B cell (primary cell): ENCODE measurements around the gene KLRC3. TPM values are rescaled to one million over a fixed set of nuclear protein-coding genes. Genes with fewer than 3 reads are reported as not detected.

Experiments used
- ATAC-seq: fragments of 200-7000 bp; cut with Tn5 transposase; one replicate; pipeline ENCODE4 v1.10.0; 2021; ENCODE audit warnings: low read depth, mild to moderate bottlenecking, moderate number of reproducible peaks, moderate library complexity
- CTCF ChIA-PET: fragments of 350-600 bp; sonication (Branson Sonifier 250); formaldehyde crosslinking; loops from one replicate; lab custom pipeline; 2021; ENCODE audit warnings: antibody characterized with exemption, inconsistent platforms; lab: Charles Lee
- POLR2A ChIA-PET: fragments of 350-600 bp; sonication (Branson Sonifier 250); formaldehyde crosslinking; loops from one replicate; lab custom pipeline; 2021; ENCODE audit warnings: antibody characterized with exemption; lab: Charles Lee
- DNase-seq: peaks from one replicate; pipeline ENCODE4 v3.0.0; 2013
- H2AFZ ChIP-seq: 2 replicates; pipeline ENCODE4 v1.6.1; 2012; ENCODE audit warnings: mild to moderate bottlenecking, low read depth, low read length; ENCODE audit not compliant: insufficient read depth, poor library complexity, severe bottlenecking
- H3K27ac ChIP-seq, 2 donors: 1 replicate in 1 of 2; 2 replicates in 1 of 2; pipeline ENCODE4 v1.5.1; 2012 to 2013; ENCODE audit warnings: low read length in 2 of 2, mild to moderate bottlenecking in 2 of 2, moderate library complexity in 1 of 2
- H3K27me3 ChIP-seq, 4 experiments: fragments of 200-600 bp in 1 of 4; sonication (generic) in 1 of 4; replicated peaks in 1 of 4; 1 replicate in 2 of 4; 2 replicates in 2 of 4; pipeline versions ENCODE4 v1.6.1 to v1.7.0; 2013 to 2016; ENCODE audit warnings: low read length in 3 of 4, mild to moderate bottlenecking in 2 of 4, mixed read lengths in 1 of 4, moderate library complexity in 1 of 4; ENCODE audit not compliant: insufficient read depth in 4 of 4, control insufficient read depth in 3 of 4; ENCODE audit errors: control extremely low read depth in 1 of 4
- H3K36me3 ChIP-seq, 2 experiments: replicated peaks in 1 of 2; 1 replicate in 1 of 2; 2 replicates in 1 of 2; pipeline versions ENCODE4 v1.6.1 to v1.7.1; 2013; ENCODE audit warnings: low read length in 1 of 2; ENCODE audit not compliant: insufficient read depth in 2 of 2, control insufficient read depth in 1 of 2; ENCODE audit errors: control extremely low read depth in 1 of 2, extremely low read depth in 1 of 2
- H3K4me1 ChIP-seq, 2 donors: fragments of 200-600 bp in 1 of 2; sonication (generic) in 1 of 2; 1 replicate in 1 of 2; 2 replicates in 1 of 2; pipeline versions ENCODE4 v1.5.1 to v1.6.1; 2013 to 2017; ENCODE audit warnings: low read length in 2 of 2; ENCODE audit not compliant: control insufficient read depth in 2 of 2, insufficient read depth in 2 of 2
- H3K4me2 ChIP-seq: replicated peaks from 2 replicates; pipeline ENCODE3; 2012; ENCODE audit warnings: mild to moderate bottlenecking, low read depth, low read length; ENCODE audit not compliant: poor library complexity, severe bottlenecking
- H3K4me3 ChIP-seq, 5 experiments: fragments of 200-600 bp in 1 of 5; sonication (generic) in 1 of 5; 1 replicate in 3 of 5; 2 replicates in 2 of 5; pipeline versions ENCODE4 v1.5.1 to v1.7.0; 2011 to 2016; ENCODE audit warnings: low read length in 4 of 5, mild to moderate bottlenecking in 4 of 5, low read depth in 2 of 5, control low read depth in 1 of 5, moderate library complexity in 1 of 5; ENCODE audit not compliant: insufficient read depth in 1 of 5; ENCODE audit errors: control extremely low read depth in 1 of 5, extremely low read depth in 1 of 5
- H3K79me2 ChIP-seq: fragments of 200-600 bp; sonication (generic); one replicate; pipeline ENCODE4 v1.6.0; 2016; ENCODE audit warnings: low read length; ENCODE audit not compliant: control insufficient read depth, insufficient read depth
- H3K9ac ChIP-seq: fragments of 200-600 bp; sonication (generic); 2 replicates; pipeline ENCODE4 v1.6.1; 2017; ENCODE audit warnings: mild to moderate bottlenecking, low read length, moderate library complexity
- H3K9me3 ChIP-seq, 3 donors: one replicate each; pipeline versions ENCODE4 v1.6.1 to v1.7.1; 2013; ENCODE audit warnings: low read length in 2 of 3; ENCODE audit not compliant: control insufficient read depth in 2 of 3, insufficient read depth in 1 of 3; ENCODE audit errors: control extremely low read depth in 1 of 3
- H4K20me1 ChIP-seq: 2 replicates; pipeline ENCODE4 v1.6.0; 2012; ENCODE audit warnings: mild to moderate bottlenecking, low read length; ENCODE audit not compliant: insufficient read depth, control insufficient read depth, poor library complexity, severe bottlenecking
- H3K27ac Mint-ChIP-seq: one replicate; pipeline ENCODE4 v1.8.0; 2021; ENCODE audit warnings: mixed read lengths
- H3K27me3 Mint-ChIP-seq: one replicate; pipeline ENCODE4 v1.8.0; 2021; ENCODE audit warnings: mixed read lengths
- H3K4me1 Mint-ChIP-seq: one replicate; pipeline ENCODE4 v1.8.0; 2021; ENCODE audit warnings: mixed read lengths
- H3K4me3 Mint-ChIP-seq: one replicate; pipeline ENCODE4 v1.8.0; 2021; ENCODE audit warnings: mixed read lengths
- H3K9me3 Mint-ChIP-seq: one replicate; pipeline ENCODE4 v1.8.0; 2022; ENCODE audit warnings: mixed read lengths; ENCODE audit not compliant: insufficient read depth
- EZH2 ChIP-seq: IDR thresholded peaks from 2 replicates; pipeline ENCODE4 v1.6.1; 2012; ENCODE audit warnings: borderline replicate concordance, low read depth, mild to moderate bottlenecking, moderate library complexity, low read length; ENCODE audit not compliant: insufficient read depth, poor library complexity, severe bottlenecking
- WGBS: methylation state at CpG from one replicate; pipeline ENCODE4 v1.1.5; 2013; ENCODE audit warnings: missing lambda C conversion rate; ENCODE audit not compliant: insufficient coverage; 5-methylcytosine and 5-hydroxymethylcytosine counted together
- intact Hi-C: fragments of 100-400 bp; cut with micrococcal nuclease; formaldehyde crosslinking; loops from one replicate; pipeline ENCODE4 v1.10.0; 2022
- polyA plus RNA-seq: library from polyadenylated mRNA; depleted of rRNA; stranded (reverse); fragments of >200 nt; gene quantifications from 2 replicates; pipeline ENCODE4 v1.2.3, GENCODE V29; 2012
- total RNA-seq, 2 donors: library from RNA; stranded (reverse); fragments of 120-200 nt in 1 of 2; gene quantifications; 1 replicate in 1 of 2; 2 replicates in 1 of 2; pipeline versions ENCODE4 v1.2.3 to v1.2.4, GENCODE V29; 2013 to 2022
- TF ChIP-seq, protein P1 (sequence below): fragments of 200-600 bp; IDR thresholded peaks from one replicate; pipeline ENCODE4 v1.8.0; 2022; ENCODE audit warnings: antibody characterized with exemption, mild to moderate bottlenecking

The KLRC3 gene
- total and polyA plus RNA-seq, 2 donors (not counting 1 experiment from before 2014, with no cell fraction given): not detected

DNA sequence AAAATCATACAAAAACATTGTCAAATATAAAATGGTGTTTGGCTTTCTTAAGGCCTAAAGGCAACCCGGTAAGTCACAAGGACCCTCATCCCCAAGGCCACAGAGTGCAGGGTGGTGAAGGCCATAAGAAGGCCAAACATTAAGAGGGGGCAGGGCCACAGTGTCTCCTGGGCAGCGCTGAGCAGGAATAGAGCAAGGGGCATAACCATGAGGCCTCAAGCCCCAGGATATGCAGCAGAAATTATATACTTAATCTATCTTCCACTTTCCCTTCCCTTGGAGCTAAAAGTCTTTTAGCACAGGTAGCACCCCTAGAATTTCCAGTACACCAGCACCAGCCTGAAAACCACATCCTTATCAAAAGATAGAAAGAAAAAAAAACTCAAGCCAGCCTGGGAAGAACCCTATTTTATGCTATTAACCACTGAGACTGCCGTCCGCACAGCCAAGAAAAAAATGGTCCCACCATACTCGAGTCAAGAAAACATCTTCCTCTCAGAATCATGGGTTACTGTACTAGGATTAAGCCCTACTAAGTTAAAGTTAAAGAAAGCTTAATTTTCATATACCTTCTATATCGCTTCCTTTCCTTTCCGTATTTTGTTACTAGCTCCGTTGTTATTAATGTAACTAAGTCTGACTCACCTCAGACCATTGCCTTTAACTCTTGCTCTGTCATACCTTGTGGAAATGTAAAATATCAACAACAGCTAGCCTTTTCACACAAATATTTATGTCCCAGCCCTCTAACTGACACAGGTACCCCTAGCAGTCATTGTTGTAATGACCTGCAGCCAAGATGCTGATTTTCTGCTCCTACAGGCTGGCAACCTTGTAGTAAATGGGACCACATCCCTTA lies 50.6 kb downstream of the KLRC3 start:
- Histone ChIP-seq H3K9ac (no peak overlapping the region), H3K4me3 (no peak overlapping the region), H3K27me3 (no peaks in the 10 kb centered on the region), H3K4me1 (peaks cover 30% of the 10 kb centered on the region in 2 donors), H4K20me1 (no peaks in the 10 kb centered on the region), H3K4me2 (no peak overlapping the region), H2AFZ (no peak overlapping the region), H3K36me3 (no peaks in the 10 kb centered on the region), H3K79me2 (peaks cover 5% of the 10 kb centered on the region), H3K27ac (no peak overlapping the region), H3K9me3 (peaks cover 0 to 7% (median 0%) of the 10 kb centered on the region in 3 donors)
- POLR2A ChIA-PET: no interaction called here
- DNase-seq: no peak
- Mint-ChIP-seq H3K4me3 (no peak overlapping the region), H3K27me3 (no peaks in the 10 kb centered on the region), H3K9me3 (no peaks in the 10 kb centered on the region), H3K27ac (no peak overlapping the region), H3K4me1 (peaks cover 12% of the 10 kb centered on the region)
- intact Hi-C loops: no loop called here
- no peak for ATAC-seq
- CTCF ChIA-PET: interaction anchor here (0.6 kb wide), 1 partner anchor 1274 kb away, joined by 3 read pairs; no protein-coding TSS in a partner anchor
- 100% methylated on average over 1 of the region's 8 CpGs for WGBS
- no peak for TF ChIP-seq EZH2
- TF ChIP-seq, protein P1, sequence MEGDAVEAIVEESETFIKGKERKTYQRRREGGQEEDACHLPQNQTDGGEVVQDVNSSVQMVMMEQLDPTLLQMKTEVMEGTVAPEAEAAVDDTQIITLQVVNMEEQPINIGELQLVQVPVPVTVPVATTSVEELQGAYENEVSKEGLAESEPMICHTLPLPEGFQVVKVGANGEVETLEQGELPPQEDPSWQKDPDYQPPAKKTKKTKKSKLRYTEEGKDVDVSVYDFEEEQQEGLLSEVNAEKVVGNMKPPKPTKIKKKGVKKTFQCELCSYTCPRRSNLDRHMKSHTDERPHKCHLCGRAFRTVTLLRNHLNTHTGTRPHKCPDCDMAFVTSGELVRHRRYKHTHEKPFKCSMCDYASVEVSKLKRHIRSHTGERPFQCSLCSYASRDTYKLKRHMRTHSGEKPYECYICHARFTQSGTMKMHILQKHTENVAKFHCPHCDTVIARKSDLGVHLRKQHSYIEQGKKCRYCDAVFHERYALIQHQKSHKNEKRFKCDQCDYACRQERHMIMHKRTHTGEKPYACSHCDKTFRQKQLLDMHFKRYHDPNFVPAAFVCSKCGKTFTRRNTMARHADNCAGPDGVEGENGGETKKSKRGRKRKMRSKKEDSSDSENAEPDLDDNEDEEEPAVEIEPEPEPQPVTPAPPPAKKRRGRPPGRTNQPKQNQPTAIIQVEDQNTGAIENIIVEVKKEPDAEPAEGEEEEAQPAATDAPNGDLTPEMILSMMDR: no peak
